Measurements from ENCODE around the gene CLDN16. TPM values are rescaled to one million over a fixed set of nuclear protein-coding genes. Genes with fewer than 3 reads are reported as not detected.

The CLDN16 gene
- polyA plus RNA-seq, 2 of the 4 experiments (the other 2 are of a cell fraction), result 0.21 to 0.66 TPM

GRCh38 chr3:190385731-190386688 lies 2.0 kb upstream of the CLDN16 start (continued):
- TF ChIP-seq REST (IDR thresholded peaks at IDR 0.05) (no peak), EP300 (IDR thresholded peaks at IDR 0.05) (peak; percentile 70 to 86; a peak in 3 of 5 replicates), NPAS2 (CRISPR knock-in tag; IDR thresholded peaks at IDR 0.05; ENCODE audit: borderline replicate concordance) (no peak), RFX5 (IDR thresholded peaks at IDR 0.05) (no peak), MAX (IDR thresholded peaks at IDR 0.05) (peak; percentile 67), CTCF (IDR thresholded peaks at IDR 0.05) (no peak), CEBPB (IDR thresholded peaks at IDR 0.05) (peak; percentile 80 to 89), MYC (IDR thresholded peaks at IDR 0.05; ENCODE audit: borderline replicate concordance, low read length) (no peak), SREBF2 (IDR thresholded peaks at IDR 0.05) (no peak), FOSB (CRISPR knock-in tag; IDR thresholded peaks at IDR 0.05) (no peak), POLR2AphosphoS2 (conservative IDR thresholded peaks at IDR 0.05; ENCODE audit: low read length) (no peak), PHF8 (IDR thresholded peaks at IDR 0.05; ENCODE audit: borderline replicate concordance, low read depth) (no peak), HOXB13 (CRISPR knock-in tag; IDR thresholded peaks at IDR 0.05; ENCODE audit: low read depth) (no peak), ZC3H11A (IDR thresholded peaks at IDR 0.05) (no peak), EHF (CRISPR knock-in tag; IDR thresholded peaks at IDR 0.05) (no peak), BHLHE40 (IDR thresholded peaks at IDR 0.05; ENCODE audit: low read depth, low read length) (no peak), ESRRA (IDR thresholded peaks at IDR 0.05; ENCODE audit: borderline replicate concordance, low read length) (no peak), HEYL (CRISPR knock-in tag; IDR thresholded peaks at IDR 0.05) (no peak), TP53 (CRISPR knock-in tag; IDR thresholded peaks at IDR 0.05) (no peak), JUNB (IDR thresholded peaks at IDR 0.05) (peak; percentile 86), HOXA7 (CRISPR knock-in tag; IDR thresholded peaks at IDR 0.05) (no peak)

- ChIA-PET CTCF (interaction anchor here (0.7 to 1.7 kb wide), 2 partner anchors 28 to 66 kb away, joined by 3 read pairs; partner anchors contain the start of gene CLDN1), POLR2A (no interaction called here)
- TF ChIP-seq RNF2 (IDR thresholded peaks at IDR 0.05; ENCODE audit: borderline replicate concordance, low read depth) (no peak), REST (IDR thresholded peaks at IDR 0.05) (no peak), CBX8 (IDR thresholded peaks at IDR 0.05) (no peak), JUN (IDR thresholded peaks at IDR 0.05) (no peak), BCL3 (IDR thresholded peaks at IDR 0.05) (no peak), HOXA7 (CRISPR knock-in tag; IDR thresholded peaks at IDR 0.05) (no peak), RAD21 (conservative IDR thresholded peaks at IDR 0.05 in 1 of 2, IDR thresholded peaks at IDR 0.05 in 1 of 2) (no peak), MAFK (IDR thresholded peaks at IDR 0.05; ENCODE audit: partially characterized antibody) (peak; percentile 39), EHMT2 (IDR thresholded peaks at IDR 0.05; ENCODE audit: low read depth) (no peak)
- no peak overlapping the region for H3K4me3 ChIP-seq
- H3K27ac ChIP-seq, result peak overlapping the region in 1 of 2 experiments; percentile 87; a peak in 3 of 6 replicates
- no peak for DNase-seq (ENCODE audit: low read depth in 1 of 2, low spot score in 1 of 2)
- 77% methylated on average over 3 of the region's 3 CpGs for WGBS (ENCODE audit: missing lambda C conversion rate)
- no peak overlapping the region for H3K4me2 ChIP-seq
- peaks cover 33% of the 10 kb centered on the region for H3K4me1 ChIP-seq
- FAIRE-seq, result no peak
- no peaks in the 10 kb centered on the region for H3K9me3 ChIP-seq
- no peak for ATAC-seq
These were observed 740 bp downstream of the CLDN16 start for GRCh38 chr3:190388703-190389102.
